ENCODE measurements around the gene RASGRF1.

RASGRF1 gene

GRCh38 chr15:78978601-78979179 is 111.9 kb downstream of the RASGRF1 start:
- TF ChIP-seq POLR2A (IDR thresholded peaks at IDR 0.05; ENCODE audit: low read depth, low read length) (peak; percentile 44; the same call in 1 of the 2 replicates), TAF1 (IDR thresholded peaks at IDR 0.05; ENCODE audit: borderline replicate concordance, low read depth, low read length) (no peak)
- no peak for DNase-seq (ENCODE audit: insufficient read length)
- no peak for FAIRE-seq

- peak; percentile 80 for FAIRE-seq
Observed at GRCh38 chr15:78977591-78978347, 112.8 kb downstream of the RASGRF1 start.

DNA sequence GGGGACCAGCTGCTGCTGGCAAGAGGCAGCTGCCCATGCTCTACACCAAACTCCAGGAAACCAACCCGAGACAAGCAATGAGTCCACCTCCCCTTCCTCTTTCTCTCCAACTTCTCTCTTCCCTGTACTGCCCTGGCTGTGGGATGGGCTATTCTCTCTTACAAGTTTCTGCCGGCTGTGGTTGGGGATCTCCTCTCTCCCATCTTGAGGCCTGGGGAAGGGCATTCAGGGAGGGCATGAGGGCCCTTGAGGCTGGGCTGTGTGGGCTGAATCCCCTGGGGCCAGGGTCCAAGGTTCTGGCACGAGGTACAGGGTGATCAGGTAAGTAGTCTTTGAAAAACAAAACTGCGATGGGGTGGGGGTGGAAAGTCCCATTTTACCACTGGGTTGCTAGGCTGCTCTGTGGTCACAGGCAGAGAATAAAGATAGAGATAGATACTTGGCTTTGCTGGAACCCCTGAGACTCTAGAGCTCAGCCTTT is 113.4 kb downstream of the RASGRF1 start:
- peak; percentile 59 for DNase-seq (ENCODE audit: insufficient read length)
- FAIRE-seq: peak; percentile 84
- TF ChIP-seq TAF1 (IDR thresholded peaks at IDR 0.05; ENCODE audit: borderline replicate concordance, low read depth, low read length) (peak; percentile 16; the same call in 1 of the 2 replicates), POLR2A (IDR thresholded peaks at IDR 0.05; ENCODE audit: low read depth, low read length) (no peak), POLR2AphosphoS5 (IDR thresholded peaks at IDR 0.05; ENCODE audit: low read depth, low read length) (peak; percentile 47; the same call in 1 of the 2 replicates)

More at GRCh38 chr15:78977591-78978347, 112.8 kb downstream of the RASGRF1 start:
- peak; percentile 39 for DNase-seq (ENCODE audit: insufficient read length)
- TF ChIP-seq POLR2AphosphoS5 (IDR thresholded peaks at IDR 0.05; ENCODE audit: low read depth, low read length) (no peak), POLR2A (IDR thresholded peaks at IDR 0.05; ENCODE audit: low read depth, low read length) (0 out of 2 replicates have a peak, but pooled peaks have one; percentile 25), TAF1 (IDR thresholded peaks at IDR 0.05; ENCODE audit: borderline replicate concordance, low read depth, low read length) (no peak)

DNA sequence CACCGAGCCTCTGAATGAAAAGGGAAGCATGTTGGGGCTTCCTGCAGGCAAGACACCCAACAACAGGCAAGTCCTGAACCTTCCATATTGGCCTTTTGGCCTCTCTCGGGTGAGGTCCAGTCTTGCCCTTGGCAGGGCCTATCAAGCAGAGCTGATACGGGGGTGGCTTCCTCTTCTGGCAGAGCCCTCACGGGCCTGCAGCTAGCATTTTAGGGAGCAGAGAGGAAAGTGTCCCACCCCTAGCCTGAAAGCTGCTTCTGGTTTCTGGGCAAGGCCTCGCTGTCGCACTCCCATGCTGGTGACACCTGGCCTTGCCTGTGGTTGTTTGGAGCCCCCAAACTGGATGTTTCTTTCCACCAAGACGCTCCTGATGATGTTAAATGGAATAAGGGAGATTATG is 113.9 kb downstream of the RASGRF1 start:
- TF ChIP-seq TAF1 (IDR thresholded peaks at IDR 0.05; ENCODE audit: borderline replicate concordance, low read depth, low read length): no peak
- no peak for TF ChIP-seq POLR2A (IDR thresholded peaks at IDR 0.05; ENCODE audit: low read depth, low read length)
- TF ChIP-seq POLR2AphosphoS5 (IDR thresholded peaks at IDR 0.05; ENCODE audit: low read depth, low read length): no peak
- FAIRE-seq (no peak), DNase-seq (ENCODE audit: insufficient read length) (peak; percentile 36)

DNA sequence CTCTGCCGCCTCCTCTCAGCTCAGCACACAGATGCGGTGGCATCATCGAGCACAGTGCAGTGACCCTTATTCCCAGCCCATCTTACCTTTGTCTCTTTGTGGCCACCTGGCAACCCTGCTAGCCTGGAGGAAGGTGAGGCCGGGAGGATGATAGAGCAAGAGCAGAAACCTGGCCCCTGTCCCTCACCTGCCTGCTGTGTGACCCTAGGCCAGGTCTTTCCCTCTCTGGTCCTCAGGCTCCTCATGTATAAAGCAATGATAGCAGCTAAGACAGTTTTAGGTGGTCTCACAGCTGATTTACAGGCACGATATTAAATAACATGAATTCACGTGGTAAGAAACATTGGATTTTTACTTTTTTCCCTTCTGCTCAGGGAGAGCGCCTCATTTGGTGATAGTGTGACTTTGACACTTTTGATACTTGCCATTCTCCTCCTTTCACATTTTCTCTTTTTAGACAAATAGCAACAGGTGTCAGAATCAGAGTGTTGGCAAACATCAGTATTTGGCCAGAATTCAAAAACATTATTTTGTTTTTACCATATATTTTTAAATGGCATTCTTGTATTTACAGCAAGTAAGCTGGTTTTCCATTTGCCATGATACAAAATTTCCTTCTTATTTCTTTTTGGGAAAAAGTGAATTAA is 116.2 kb downstream of the RASGRF1 start:
- TF ChIP-seq POLR2A (IDR thresholded peaks at IDR 0.05; ENCODE audit: low read depth, low read length): no peak
- DNase-seq (ENCODE audit: insufficient read length) (no peak), FAIRE-seq (no peak)

DNA sequence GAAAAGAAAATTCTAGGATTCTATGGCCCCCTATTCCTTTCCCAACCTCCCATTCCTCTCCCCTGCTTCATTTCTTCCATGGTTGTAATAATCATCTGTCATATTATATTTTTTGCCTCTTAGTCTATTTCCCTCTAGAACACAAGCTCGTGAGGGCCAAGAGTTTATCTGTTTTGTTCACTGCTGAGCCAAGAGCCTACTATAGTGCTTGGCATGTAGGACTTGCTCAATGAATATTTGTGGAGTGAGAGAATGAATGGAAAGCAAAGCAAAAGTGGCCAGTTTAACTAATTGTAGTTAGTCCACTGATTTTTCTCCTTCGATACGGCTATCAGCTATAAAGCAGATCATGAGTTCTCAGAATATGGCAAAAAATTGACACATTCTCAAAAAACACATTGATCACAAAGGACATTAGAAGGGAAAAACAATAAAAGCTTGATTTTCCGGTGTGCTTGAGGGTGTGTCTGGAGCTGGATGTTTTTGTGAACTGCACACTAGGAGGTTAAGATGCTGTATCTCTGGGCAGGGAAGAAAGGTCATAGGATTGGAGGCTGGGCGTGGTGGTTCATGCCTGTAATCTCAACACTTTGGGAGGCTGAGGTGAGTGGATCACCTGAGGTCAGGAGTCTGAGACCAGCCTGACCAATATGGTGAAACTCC is 120.8 kb downstream of the RASGRF1 start:
- TF ChIP-seq TAF1 (IDR thresholded peaks at IDR 0.05; ENCODE audit: borderline replicate concordance, low read depth, low read length) (no peak), POLR2A (IDR thresholded peaks at IDR 0.05; ENCODE audit: low read depth, low read length) (no peak), POLR2AphosphoS5 (IDR thresholded peaks at IDR 0.05; ENCODE audit: low read depth, low read length) (no peak)
- DNase-seq (ENCODE audit: insufficient read length) (no peak), FAIRE-seq (no peak)

- DNase-seq (ENCODE audit: insufficient read length) (no peak), FAIRE-seq (no peak)
- no peak for TF ChIP-seq POLR2A (IDR thresholded peaks at IDR 0.05; ENCODE audit: low read depth, low read length)
- TF ChIP-seq POLR2AphosphoS5 (IDR thresholded peaks at IDR 0.05; ENCODE audit: low read depth, low read length): no peak
- TF ChIP-seq TAF1 (IDR thresholded peaks at IDR 0.05; ENCODE audit: borderline replicate concordance, low read depth, low read length): no peak
Observed at GRCh38 chr15:78968539-78969271, 121.9 kb downstream of the RASGRF1 start.

DNA sequence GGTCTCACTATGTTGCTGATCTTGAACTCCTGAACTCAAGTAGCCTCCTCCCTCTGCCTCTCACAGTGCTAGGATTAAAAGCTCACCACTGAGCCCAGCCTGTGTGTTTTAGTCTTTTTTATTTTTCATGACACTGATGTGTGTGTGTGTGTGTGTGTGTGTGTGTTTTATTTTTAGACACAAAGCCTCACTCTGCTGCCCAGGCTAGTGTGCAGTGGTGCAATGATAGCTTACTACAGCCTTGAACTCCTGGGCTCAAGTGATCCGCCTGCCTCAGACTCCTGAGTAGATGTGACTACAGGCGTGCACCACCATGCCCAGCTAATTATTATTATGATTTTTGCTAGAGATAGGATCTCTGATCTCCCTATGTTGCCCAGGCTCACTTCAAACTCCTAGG is 122.5 kb downstream of the RASGRF1 start:
- DNase-seq (ENCODE audit: insufficient read length) (no peak), FAIRE-seq (no peak)
- TF ChIP-seq POLR2A (IDR thresholded peaks at IDR 0.05; ENCODE audit: low read depth, low read length) (no peak), POLR2AphosphoS5 (IDR thresholded peaks at IDR 0.05; ENCODE audit: low read depth, low read length) (no peak), TAF1 (IDR thresholded peaks at IDR 0.05; ENCODE audit: borderline replicate concordance, low read depth, low read length) (no peak)

GRCh38 chr15:78960308-78960707 is 130.3 kb downstream of the RASGRF1 start:
- no peak for DNase-seq (ENCODE audit: insufficient read length)
- TF ChIP-seq TAF1 (IDR thresholded peaks at IDR 0.05; ENCODE audit: borderline replicate concordance, low read depth, low read length): no peak
- FAIRE-seq: no peak

DNA sequence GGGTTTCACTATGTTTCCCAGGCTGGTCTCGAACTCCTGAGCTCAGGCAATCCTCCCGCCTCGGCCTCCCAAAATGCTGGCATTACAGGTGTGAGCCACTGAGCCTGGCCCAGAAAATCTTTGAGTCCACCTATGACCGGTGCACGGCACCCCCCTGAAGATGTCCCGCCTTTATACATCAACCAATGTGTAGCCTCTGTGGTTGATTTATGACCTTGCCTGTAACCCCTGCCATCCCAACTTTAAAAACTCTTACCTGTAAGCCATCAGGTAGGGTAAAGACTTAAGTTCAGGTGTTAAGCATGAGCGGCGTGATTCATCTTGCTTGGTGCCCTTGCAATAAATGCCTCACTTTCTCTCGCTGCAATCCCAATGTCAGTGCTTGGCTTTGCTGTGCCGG is 131.2 kb downstream of the RASGRF1 start:
- FAIRE-seq: no peak
- DNase-seq (ENCODE audit: insufficient read length): no peak
- TF ChIP-seq POLR2AphosphoS5 (IDR thresholded peaks at IDR 0.05; ENCODE audit: low read depth, low read length) (no peak), TAF1 (IDR thresholded peaks at IDR 0.05; ENCODE audit: borderline replicate concordance, low read depth, low read length) (no peak), POLR2A (IDR thresholded peaks at IDR 0.05; ENCODE audit: low read depth, low read length) (no peak)

All from GM12892 (cell line).